Measurements from ENCODE around the gene PARD3.

- TF ChIP-seq CTCF (IDR thresholded peaks at IDR 0.05; ENCODE audit: borderline replicate concordance, extremely low read depth, low read length, poor library complexity, severe bottlenecking) (no peak), EZH2 (IDR thresholded peaks at IDR 0.05; ENCODE audit: borderline replicate concordance, low read depth, low read length, severe bottlenecking) (no peak)
Measured at GRCh38 chr10:34504534-34504933, 310.6 kb downstream of the PARD3 start.
